KOPT-K1 (cell line): ENCODE measurements around the gene ISL1.

Source experiments
- H3K27ac ChIP-seq: fragments of 200-600 bp; sonication (generic); 2 replicates; pipeline ENCODE4 v1.5.1; 2016; ENCODE audit warnings: antibody characterized with exemption, mild to moderate bottlenecking, low read depth, low read length; ENCODE audit not compliant: poor library complexity, severe bottlenecking
- H3K36me3 ChIP-seq: fragments of 200-600 bp; sonication (generic); 2 replicates; pipeline ENCODE4 v1.5.1; 2017; ENCODE audit warnings: antibody characterized with exemption, mild to moderate bottlenecking, low read length, moderate library complexity; ENCODE audit not compliant: insufficient read depth
- H3K9me3 ChIP-seq: fragments of 200-600 bp; sonication (generic); 2 replicates; pipeline ENCODE4 v1.5.1; 2017; ENCODE audit warnings: antibody characterized with exemption, low read length, mild to moderate bottlenecking; ENCODE audit not compliant: insufficient read depth, poor library complexity, severe bottlenecking

The ISL1 gene

DNA sequence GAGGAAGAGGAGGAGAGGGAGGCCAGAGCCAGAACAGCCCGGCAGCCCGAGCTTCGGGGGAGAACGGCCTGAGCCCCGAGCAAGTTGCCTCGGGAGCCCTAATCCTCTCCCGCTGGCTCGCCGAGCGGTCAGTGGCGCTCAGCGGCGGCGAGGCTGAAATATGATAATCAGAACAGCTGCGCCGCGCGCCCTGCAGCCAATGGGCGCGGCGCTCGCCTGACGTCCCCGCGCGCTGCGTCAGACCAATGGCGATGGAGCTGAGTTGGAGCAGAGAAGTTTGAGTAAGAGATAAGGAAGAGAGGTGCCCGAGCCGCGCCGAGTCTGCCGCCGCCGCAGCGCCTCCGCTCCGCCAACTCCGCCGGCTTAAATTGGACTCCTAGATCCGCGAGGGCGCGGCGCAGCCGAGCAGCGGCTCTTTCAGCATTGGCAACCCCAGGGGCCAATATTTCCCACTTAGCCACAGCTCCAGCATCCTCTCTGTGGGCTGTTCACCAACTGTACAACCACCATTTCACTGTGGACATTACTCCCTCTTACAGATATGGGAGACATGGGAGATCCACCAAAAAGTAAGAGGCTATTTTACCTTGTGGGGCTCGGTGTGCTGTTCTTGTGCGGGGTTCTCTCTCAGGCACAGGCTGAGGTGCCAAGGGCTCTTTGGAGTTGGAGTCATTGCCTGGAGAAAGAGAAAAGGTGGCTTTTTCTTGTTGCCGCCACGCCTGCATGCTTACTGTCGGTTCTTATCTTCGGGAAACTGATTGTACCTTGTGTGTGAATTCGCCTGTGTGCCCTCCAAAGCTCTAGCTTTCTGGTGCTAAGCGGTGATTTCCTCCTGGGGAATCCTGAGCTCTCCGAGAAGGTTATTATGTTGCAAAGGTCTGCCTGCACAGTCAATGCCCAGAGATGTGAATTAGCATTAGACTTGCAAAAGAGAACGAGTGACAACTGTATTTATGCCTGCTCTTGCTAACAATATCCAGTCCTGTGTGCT, at the start of gene ISL1:
Gene ISL1, plus strand, starts transcription at position 318 of the 991 bp plus-strand sequence. Its CDS starts 224 bp downstream, at position 542.
- no peaks in the 10 kb centered on the region for H3K36me3 ChIP-seq
- no peak within 1 kb of the TSS for H3K27ac ChIP-seq
- H3K9me3 ChIP-seq = peaks cover 3% of the 10 kb centered on the region

- Histone ChIP-seq H3K36me3 (no peaks in the 10 kb centered on the region), H3K9me3 (no peaks in the 10 kb centered on the region), H3K27ac (no peak overlapping the region)
These were observed 46.4 kb upstream of the ISL1 start for GRCh38 chr5:51336878-51337277.

- Histone ChIP-seq H3K36me3 (no peaks in the 10 kb centered on the region), H3K9me3 (no peaks in the 10 kb centered on the region), H3K27ac (no peak overlapping the region)
These were observed 38.1 kb upstream of the ISL1 start for GRCh38 chr5:51345106-51345505.

DNA sequence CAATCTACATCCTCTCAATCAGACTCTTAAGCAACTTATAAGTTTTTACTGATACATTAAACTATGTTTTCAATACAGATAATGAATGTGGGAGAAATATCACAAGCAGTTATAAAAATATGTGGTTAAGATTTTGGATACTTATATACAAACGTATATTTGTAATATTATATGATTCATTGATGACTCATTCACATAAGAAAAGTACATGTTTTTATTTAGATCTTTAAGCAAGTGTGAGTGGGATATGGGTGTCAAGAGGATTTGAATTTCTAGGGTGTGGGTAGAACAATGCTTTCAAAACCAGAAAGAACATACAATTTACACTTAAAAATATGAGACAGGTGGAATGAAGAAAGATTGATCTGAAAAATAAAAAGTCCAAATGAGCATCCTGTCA, 36.1 kb upstream of the ISL1 start:
- H3K27ac ChIP-seq = no peak overlapping the region

DNA sequence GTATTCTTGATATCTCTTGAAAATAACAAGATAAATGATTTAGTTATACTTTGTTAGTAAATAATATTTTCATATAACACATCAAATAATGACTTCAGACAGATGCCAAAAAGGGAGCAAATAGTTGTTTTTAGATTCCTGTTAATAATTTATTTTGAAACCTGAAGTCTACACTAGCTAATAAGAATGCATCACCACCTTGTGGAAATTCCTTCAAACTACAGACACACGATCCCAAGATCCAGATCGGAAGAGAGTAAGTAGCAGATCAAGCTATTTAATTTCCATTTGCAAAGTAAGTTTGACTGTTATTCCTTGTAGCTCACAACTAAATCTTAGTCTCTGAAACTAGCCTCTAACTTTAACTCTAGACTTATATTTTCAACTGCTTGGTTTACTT, 35.5 kb upstream of the ISL1 start:
- Histone ChIP-seq H3K36me3 (no peaks in the 10 kb centered on the region), H3K9me3 (no peaks in the 10 kb centered on the region), H3K27ac (no peak overlapping the region)

More for the DNA sequence above, 36.1 kb upstream of the ISL1 start:
- no peaks in the 10 kb centered on the region for H3K36me3 ChIP-seq
- H3K9me3 ChIP-seq = no peaks in the 10 kb centered on the region

- no peaks in the 10 kb centered on the region for H3K36me3 ChIP-seq
- no peaks in the 10 kb centered on the region for H3K9me3 ChIP-seq
- no peak overlapping the region for H3K27ac ChIP-seq
These were observed 12.2 kb upstream of the ISL1 start for GRCh38 chr5:51371052-51371451.

- Histone ChIP-seq H3K36me3 (no peaks in the 10 kb centered on the region), H3K27ac (no peak overlapping the region), H3K9me3 (no peaks in the 10 kb centered on the region)
These were observed 9.2 kb upstream of the ISL1 start for GRCh38 chr5:51373880-51374523.

DNA sequence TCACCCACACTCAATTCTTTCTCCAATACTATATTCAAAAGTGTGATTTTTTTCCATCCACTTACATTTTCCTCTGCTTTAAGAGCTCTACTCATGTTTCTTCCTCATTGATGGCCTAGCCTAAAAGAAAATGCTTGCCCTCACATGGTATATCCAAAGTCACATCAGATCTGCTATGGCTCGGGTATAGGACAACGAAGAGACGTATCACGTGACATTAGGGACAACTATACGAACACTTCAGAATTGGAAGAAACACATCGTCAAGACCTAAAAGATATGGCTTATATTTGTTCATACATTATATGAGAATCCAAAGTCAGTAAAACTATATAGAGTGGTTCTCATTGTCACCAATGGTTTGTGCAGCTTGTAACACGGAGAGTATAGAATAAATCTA, 8.2 kb upstream of the ISL1 start:
- Histone ChIP-seq H3K36me3 (no peaks in the 10 kb centered on the region), H3K9me3 (no peaks in the 10 kb centered on the region), H3K27ac (no peak overlapping the region)

DNA sequence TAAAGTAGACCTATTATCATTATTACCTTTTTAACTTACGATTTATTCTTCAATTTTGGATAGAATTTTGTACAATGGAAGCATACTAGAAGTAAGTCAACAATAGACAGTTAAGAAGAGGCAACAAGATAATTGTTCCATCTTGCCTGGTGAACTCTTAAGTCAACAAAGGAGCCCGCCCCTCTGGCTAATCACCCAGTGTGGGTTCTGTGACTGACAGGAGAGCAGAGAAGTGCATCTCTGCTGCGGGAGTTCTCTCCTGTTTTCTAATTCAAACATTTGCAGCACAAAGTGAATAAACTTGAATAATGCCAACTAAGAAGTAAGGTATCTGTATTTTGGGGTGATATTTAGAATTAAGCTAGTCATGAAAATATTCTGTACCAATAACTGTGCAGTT, 6.7 kb upstream of the ISL1 start:
- H3K27ac ChIP-seq = no peak overlapping the region

DNA sequence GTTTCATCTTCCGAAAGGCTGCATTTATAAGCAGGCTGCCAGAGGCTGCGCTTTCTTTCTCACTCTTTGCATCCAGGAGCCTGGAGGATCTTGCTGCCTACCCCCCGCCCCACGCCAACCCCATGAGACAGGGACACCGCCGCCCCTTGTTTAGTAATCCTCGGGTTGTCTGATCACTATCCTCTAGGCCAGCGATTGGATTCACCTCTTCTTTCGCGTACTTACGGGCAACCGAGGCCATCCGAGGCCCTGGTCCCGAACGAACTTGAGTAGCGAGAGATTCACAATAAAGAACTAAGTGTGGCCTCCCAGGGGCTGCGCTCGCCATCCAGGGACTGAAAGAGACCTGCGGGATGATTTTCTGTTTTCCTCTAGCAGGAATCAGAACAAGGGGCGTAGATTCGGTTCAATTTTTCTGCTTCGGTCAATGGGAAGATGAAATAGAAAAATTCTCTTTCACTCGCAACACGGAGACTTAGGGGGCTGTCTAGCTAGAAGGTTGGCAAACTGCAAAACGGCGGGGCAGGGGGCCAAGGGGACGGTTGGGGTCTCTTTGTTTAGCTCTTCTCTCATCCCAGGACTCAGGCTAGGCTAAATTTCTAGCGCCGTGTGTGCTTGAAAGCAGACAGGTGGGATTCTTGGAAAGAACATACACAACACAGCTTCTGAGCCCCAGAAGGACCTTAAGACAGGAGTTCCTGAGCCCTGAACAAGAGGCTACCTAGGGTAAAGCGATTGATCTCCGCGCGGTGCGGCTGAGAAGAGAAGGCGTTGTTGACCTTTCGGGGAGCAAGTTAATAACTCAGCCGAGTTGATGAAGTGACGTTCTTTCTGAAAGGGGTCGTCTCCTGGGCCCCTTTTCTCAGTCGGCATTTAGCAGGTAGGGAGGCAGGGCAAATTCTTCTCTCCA, 5.8 kb upstream of the ISL1 start:
- Histone ChIP-seq H3K27ac (no peak overlapping the region), H3K9me3 (no peaks in the 10 kb centered on the region), H3K36me3 (no peaks in the 10 kb centered on the region)

More for the DNA sequence above, 6.7 kb upstream of the ISL1 start:
- H3K36me3 ChIP-seq = no peaks in the 10 kb centered on the region
- no peaks in the 10 kb centered on the region for H3K9me3 ChIP-seq

DNA sequence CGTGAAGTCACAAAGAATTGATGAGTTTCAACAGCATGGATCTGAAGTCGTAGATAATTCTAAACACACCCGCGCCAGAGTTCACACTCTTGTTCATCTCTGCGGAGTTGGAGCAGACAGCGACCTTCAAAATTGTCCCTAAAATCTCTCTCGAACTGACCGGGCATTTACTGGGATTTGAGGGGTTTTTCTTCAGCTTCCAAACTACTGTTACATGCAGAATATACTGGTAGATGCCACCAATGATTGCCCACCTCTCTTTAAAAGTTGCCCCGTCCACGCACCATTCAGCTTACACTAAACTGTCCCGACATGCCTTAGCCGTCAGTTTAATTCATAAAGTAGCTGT, 5.2 kb upstream of the ISL1 start:
- Histone ChIP-seq H3K27ac (no peak overlapping the region), H3K36me3 (no peaks in the 10 kb centered on the region), H3K9me3 (peaks cover 3% of the 10 kb centered on the region)

- no peak overlapping the region for H3K27ac ChIP-seq
- no peaks in the 10 kb centered on the region for H3K36me3 ChIP-seq
- peaks cover 3% of the 10 kb centered on the region for H3K9me3 ChIP-seq
These were observed 4.6 kb upstream of the ISL1 start for GRCh38 chr5:51378448-51379330.

- peaks cover 3% of the 10 kb centered on the region for H3K9me3 ChIP-seq
- H3K27ac ChIP-seq = no peak overlapping the region
- no peaks in the 10 kb centered on the region for H3K36me3 ChIP-seq
These were observed 3.9 kb upstream of the ISL1 start for GRCh38 chr5:51379331-51379700.

DNA sequence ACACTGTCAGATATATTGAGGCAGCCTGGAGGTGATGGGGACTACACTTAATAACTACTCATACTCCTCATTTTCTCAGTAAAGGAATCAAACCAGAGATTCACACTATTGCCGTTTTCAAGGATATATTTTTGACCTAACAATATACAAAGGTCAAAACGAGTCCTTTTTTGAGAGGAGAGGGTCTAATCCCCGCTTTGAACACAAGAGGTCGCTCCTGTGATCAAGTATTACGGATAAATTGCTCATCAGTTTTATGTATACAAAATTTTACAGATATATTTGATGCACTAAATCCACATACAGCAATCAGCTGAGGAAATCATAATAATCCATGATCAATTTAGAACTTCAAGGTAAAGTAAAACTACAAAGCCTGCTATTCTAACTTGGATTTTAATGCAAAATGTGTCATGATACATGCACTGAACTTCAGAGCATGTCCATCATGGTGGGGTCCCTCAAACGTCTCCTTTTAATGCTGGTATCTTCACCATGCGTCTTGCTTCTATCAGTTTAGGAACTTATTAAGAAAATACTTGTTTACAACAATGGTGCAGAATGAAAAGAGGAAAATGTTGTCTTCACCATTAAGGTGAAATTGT, 2.5 kb upstream of the ISL1 start:
- H3K36me3 ChIP-seq = no peaks in the 10 kb centered on the region
- no peak overlapping the region for H3K27ac ChIP-seq
- peaks cover 3% of the 10 kb centered on the region for H3K9me3 ChIP-seq
